ENCODE data around the gene CASP8. TPM values are rescaled to one million over a fixed set of nuclear protein-coding genes. Genes with fewer than 3 reads are reported as not detected.

Gene CASP8
- total and polyA plus RNA-seq, 2 of the 8 experiments (the other 6 are each of a cell fraction or from before 2014, with no cell fraction given), result 2.3 to 3.6 TPM

DNA sequence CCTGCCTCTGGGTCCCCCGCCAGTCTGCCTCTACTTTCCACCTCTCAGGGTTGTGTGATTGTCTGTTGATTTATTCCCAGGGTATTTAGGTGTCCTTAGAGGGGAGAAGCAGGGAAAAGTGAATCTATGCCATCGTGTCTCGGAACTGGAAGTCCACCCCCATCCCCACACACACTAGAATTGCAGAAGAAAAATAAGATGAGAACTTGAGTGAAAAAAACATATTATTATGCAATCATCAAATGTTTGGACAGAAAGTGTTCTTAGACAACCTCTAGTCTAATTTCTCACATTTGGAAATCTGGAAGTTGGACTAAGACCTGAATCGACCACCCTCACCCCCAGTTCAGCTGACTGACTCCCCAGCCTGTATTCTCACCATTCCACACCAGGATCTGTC is 14.1 kb upstream of the CASP8 start:
- CTCF ChIA-PET (ENCODE audit: partially characterized antibody), result interaction anchor here (1.5 to 1.6 kb wide), 2 partner anchors 14 to 29 kb away, joined by 5 to 7 read pairs; no protein-coding TSS in a partner anchor
- TF ChIP-seq, protein P1, sequence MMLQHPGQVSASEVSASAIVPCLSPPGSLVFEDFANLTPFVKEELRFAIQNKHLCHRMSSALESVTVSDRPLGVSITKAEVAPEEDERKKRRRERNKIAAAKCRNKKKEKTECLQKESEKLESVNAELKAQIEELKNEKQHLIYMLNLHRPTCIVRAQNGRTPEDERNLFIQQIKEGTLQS (IDR thresholded peaks at IDR 0.05; ENCODE audit: insufficient read depth, low read depth, low read length), result no peak
- TF ChIP-seq PHF8 (conservative IDR thresholded peaks at IDR 0.05; ENCODE audit: low read depth, low read length) (no peak), CBX8 (IDR thresholded peaks at IDR 0.05; ENCODE audit: borderline replicate concordance, low read depth, low read length) (no peak), TAF7 (optimal IDR thresholded peaks at IDR 0.05; ENCODE audit: borderline replicate concordance, low read depth, low read length) (no peak), SRF (IDR thresholded peaks at IDR 0.05; ENCODE audit: low read depth, low read length) (no peak), ZNF274 (IDR thresholded peaks at IDR 0.05; ENCODE audit: borderline replicate concordance, extremely low read depth, low read length) (no peak), NANOG (IDR thresholded peaks at IDR 0.05; ENCODE audit: insufficient read depth, low read depth, low read length, poor library complexity, severe bottlenecking) (no peak)
- TF ChIP-seq, protein P2, sequence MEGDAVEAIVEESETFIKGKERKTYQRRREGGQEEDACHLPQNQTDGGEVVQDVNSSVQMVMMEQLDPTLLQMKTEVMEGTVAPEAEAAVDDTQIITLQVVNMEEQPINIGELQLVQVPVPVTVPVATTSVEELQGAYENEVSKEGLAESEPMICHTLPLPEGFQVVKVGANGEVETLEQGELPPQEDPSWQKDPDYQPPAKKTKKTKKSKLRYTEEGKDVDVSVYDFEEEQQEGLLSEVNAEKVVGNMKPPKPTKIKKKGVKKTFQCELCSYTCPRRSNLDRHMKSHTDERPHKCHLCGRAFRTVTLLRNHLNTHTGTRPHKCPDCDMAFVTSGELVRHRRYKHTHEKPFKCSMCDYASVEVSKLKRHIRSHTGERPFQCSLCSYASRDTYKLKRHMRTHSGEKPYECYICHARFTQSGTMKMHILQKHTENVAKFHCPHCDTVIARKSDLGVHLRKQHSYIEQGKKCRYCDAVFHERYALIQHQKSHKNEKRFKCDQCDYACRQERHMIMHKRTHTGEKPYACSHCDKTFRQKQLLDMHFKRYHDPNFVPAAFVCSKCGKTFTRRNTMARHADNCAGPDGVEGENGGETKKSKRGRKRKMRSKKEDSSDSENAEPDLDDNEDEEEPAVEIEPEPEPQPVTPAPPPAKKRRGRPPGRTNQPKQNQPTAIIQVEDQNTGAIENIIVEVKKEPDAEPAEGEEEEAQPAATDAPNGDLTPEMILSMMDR (IDR thresholded peaks at IDR 0.05; ENCODE audit: control extremely low read depth in 1 of 3, insufficient read depth in 1 of 3, low read depth in 1 of 3, low read length in 3 of 3), result no peak
- TF ChIP-seq, protein P3, sequence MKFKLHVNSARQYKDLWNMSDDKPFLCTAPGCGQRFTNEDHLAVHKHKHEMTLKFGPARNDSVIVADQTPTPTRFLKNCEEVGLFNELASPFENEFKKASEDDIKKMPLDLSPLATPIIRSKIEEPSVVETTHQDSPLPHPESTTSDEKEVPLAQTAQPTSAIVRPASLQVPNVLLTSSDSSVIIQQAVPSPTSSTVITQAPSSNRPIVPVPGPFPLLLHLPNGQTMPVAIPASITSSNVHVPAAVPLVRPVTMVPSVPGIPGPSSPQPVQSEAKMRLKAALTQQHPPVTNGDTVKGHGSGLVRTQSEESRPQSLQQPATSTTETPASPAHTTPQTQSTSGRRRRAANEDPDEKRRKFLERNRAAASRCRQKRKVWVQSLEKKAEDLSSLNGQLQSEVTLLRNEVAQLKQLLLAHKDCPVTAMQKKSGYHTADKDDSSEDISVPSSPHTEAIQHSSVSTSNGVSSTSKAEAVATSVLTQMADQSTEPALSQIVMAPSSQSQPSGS (IDR thresholded peaks at IDR 0.05; ENCODE audit: low read length), result no peak

More for the DNA sequence above, 14.1 kb upstream of the CASP8 start:
- H3K4me1 ChIP-seq (replicated peaks in 1 of 4; ENCODE audit: control insufficient read depth in 3 of 4, insufficient read depth in 4 of 4, low read length in 3 of 4), result no peaks in the 10 kb centered on the region
- H3K23ac ChIP-seq (ENCODE audit: insufficient read length), result no peak overlapping the region
- no peaks in the 10 kb centered on the region for H3K79me1 ChIP-seq (ENCODE audit: low read depth, low read length)
- no peaks in the 10 kb centered on the region for H4K20me1 ChIP-seq (replicated peaks in 1 of 2; ENCODE audit: control insufficient read depth in 1 of 2, insufficient read depth in 2 of 2, low read length in 2 of 2)
- H3K14ac ChIP-seq (ENCODE audit: insufficient read length), result no peak overlapping the region
- no peak overlapping the region for H3K18ac ChIP-seq (ENCODE audit: extremely low read depth, low read length)
- H3K4me3 ChIP-seq (ENCODE audit: extremely low read depth in 1 of 4, insufficient read depth in 2 of 4, low read depth in 3 of 4, low read length in 4 of 4), result no peak overlapping the region
- H3K27ac ChIP-seq (ENCODE audit: low read depth, low read length), result no peak overlapping the region
- no peaks in the 10 kb centered on the region for H3K9me3 ChIP-seq (ENCODE audit: insufficient read depth in 2 of 2, low read depth in 1 of 2, low read length in 1 of 2)
- H2AK5ac ChIP-seq (ENCODE audit: low read depth, low read length), result no peak overlapping the region
- no peak overlapping the region for H2BK120ac ChIP-seq (replicated peaks; ENCODE audit: low read depth, low read length)
- no peaks in the 10 kb centered on the region for H3K79me2 ChIP-seq (ENCODE audit: control insufficient read depth in 1 of 2, insufficient read depth in 2 of 2, low read length in 2 of 2)
- FAIRE-seq (no peak), DNase-seq (ENCODE audit: low read depth in 1 of 2, low spot score in 2 of 2) (no peak)
- no peaks in the 10 kb centered on the region for H3K23me2 ChIP-seq (ENCODE audit: low read depth, low read length)
- 69% methylated on average over 4 of the region's 4 CpGs; no CpG with 5 or more reads in 1 of the 2 experiments for WGBS, 2 experiments (ENCODE audit: extremely low coverage in 1 of 2, insufficient coverage in 1 of 2, insufficient read length in 1 of 2, insufficient replicate concordance in 2 of 2, low coverage in 1 of 2, low lambda C conversion rate in 2 of 2, missing lambda C conversion rate in 1 of 2)
- H2BK20ac ChIP-seq (ENCODE audit: low read length), result no peak overlapping the region
- no peak overlapping the region for H2BK12ac ChIP-seq (ENCODE audit: low read depth, low read length)
- H3K4ac ChIP-seq (replicated peaks; ENCODE audit: insufficient read length, low read depth, low read length), result no peak overlapping the region
- H3K9ac ChIP-seq (replicated peaks in 1 of 4; ENCODE audit: extremely low read depth in 1 of 4, low read depth in 3 of 4, low read length in 3 of 4), result no peak overlapping the region
- no peak overlapping the region for H2AFZ ChIP-seq (ENCODE audit: low read length)
- POLR2A ChIA-PET (ENCODE audit: partially characterized antibody), result no interaction called here
- H2BK5ac ChIP-seq (ENCODE audit: low read depth, low read length), result no peak overlapping the region
- no peak overlapping the region for H2BK15ac ChIP-seq (ENCODE audit: low read length)
- no peaks in the 10 kb centered on the region for H3K27me3 ChIP-seq (replicated peaks in 1 of 4; ENCODE audit: control insufficient read depth in 3 of 4, extremely low read depth in 1 of 4, insufficient read depth in 3 of 4, low read length in 3 of 4)
- H4K5ac ChIP-seq (ENCODE audit: insufficient read length, low read depth, low read length), result no peak overlapping the region
- no peak overlapping the region for H3K56ac ChIP-seq (replicated peaks; ENCODE audit: insufficient read length, low read depth, low read length)
- H3K4me2 ChIP-seq (ENCODE audit: insufficient read depth in 1 of 2, low read depth in 2 of 2, low read length in 2 of 2), result no peak overlapping the region
- no peak overlapping the region for H4K91ac ChIP-seq (replicated peaks; ENCODE audit: insufficient read length, low read length)
- H4K8ac ChIP-seq (ENCODE audit: extremely low read depth, insufficient read depth, low read length), result no peak overlapping the region
- H3K36me3 ChIP-seq (ENCODE audit: control insufficient read depth in 2 of 4, insufficient read depth in 4 of 4, low read length in 3 of 4), result no peaks in the 10 kb centered on the region
